Measurements from ENCODE around the gene HPSE. TPM values are rescaled to one million over a fixed set of nuclear protein-coding genes. Genes with fewer than 3 reads are reported as not detected.
A peak's percentile ranks its signal among the peaks of the same experiment; 100 is the strongest.

The HPSE gene
- total RNA-seq: 10 to 100 TPM; 13.1 to 17.4 TPM

- ATAC-seq (peak; percentile 89 to 92), DNase-seq (ENCODE audit: low spot score in 2 of 2) (peak; percentile 59 to 64)
- peak within 1 kb of the TSS; percentile 48 to 81 for H3K27ac Mint-ChIP-seq
- H3K9me3 Mint-ChIP-seq: peaks cover 0 to 13% of the 10 kb centered on the region in 2 donors
- H3K36me3 Mint-ChIP-seq: peaks cover 8 to 24% of the 10 kb centered on the region in 2 donors
Measured at GRCh38 chr4:83334425-83335241, at the start of gene HPSE. Gene HPSE (minus strand): TSS chr4:83334848. CDS start chr4:83334782, 66 bp downstream.

DNA sequence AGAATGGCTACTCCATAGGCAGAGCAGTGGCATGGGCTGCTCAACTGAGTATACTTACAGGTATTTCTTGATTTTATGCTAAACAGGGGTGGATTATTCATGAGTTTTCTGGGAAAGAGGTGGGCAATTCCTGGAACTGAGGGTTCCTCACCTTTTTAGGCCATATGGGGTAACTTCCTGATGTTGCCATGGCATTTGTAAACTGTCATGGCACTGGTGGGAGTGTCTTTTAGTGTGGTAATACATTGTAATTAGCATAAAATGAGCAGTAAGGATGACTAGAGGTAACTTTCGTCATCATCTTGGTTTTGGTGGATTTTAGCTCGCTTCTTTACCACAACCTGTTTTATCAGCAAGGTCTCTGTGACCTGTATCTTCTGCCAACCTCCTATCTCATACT, 48.2 kb upstream of the HPSE start:
- ATAC-seq (no peak), DNase-seq (ENCODE audit: low spot score in 2 of 2) (no peak)
- Mint-ChIP-seq H3K36me3 (peaks cover 13% of the 10 kb centered on the region in 2 donors), H3K9me3 (peaks cover 8 to 19% of the 10 kb centered on the region in 2 donors), H3K27ac (no peak overlapping the region)

DNA sequence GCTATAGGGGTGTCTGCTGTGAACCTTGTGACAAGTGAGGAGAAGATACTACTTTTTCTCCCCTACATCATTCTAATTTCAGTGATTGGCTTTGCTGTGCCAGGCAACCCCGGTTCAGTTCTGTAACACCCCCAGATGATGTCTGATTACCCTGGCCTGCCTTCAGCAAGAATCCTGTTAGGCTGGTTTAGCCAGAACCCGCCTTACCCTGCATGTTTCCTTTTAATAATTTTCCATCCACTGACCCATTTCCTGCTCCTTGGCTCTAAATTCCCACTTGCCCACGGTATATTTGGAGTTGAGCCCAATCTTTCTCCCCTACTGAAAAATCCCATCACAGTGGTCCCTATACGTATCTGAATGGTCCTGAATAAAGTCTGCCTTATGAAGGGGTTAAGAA, 46.5 kb upstream of the HPSE start:
- no peak for DNase-seq (ENCODE audit: low spot score in 2 of 2)
- Mint-ChIP-seq H3K36me3 (peaks cover 25% of the 10 kb centered on the region in 2 donors), H3K27ac (no peak overlapping the region), H3K9me3 (peaks cover 21 to 31% of the 10 kb centered on the region in 2 donors)
- ATAC-seq: no peak

DNA sequence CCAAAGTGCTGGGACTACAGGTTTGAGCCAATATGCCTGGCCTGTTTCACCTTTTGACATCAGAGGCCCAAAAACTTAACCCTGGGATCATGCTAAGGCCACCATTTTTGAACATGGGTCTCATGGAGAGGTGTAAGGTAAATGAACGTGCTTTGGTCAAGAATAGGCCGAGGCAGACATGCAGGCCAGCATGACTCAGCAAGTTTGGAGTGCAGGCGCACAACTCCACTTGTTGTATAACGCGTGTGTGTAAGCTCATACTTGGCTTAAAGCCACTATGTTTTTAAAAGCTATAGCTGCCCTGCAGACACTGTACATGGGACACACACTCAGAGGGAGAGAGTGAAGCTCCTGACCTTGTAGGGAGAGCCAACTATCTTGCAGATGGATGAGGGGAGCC, 43.8 kb upstream of the HPSE start:
- H3K36me3 Mint-ChIP-seq: peaks cover 25 to 28% of the 10 kb centered on the region in 2 donors
- ATAC-seq (no peak), DNase-seq (ENCODE audit: low spot score in 2 of 2) (no peak)
- peaks cover 22 to 31% of the 10 kb centered on the region in 2 donors for H3K9me3 Mint-ChIP-seq
- no peak overlapping the region for H3K27ac Mint-ChIP-seq

DNA sequence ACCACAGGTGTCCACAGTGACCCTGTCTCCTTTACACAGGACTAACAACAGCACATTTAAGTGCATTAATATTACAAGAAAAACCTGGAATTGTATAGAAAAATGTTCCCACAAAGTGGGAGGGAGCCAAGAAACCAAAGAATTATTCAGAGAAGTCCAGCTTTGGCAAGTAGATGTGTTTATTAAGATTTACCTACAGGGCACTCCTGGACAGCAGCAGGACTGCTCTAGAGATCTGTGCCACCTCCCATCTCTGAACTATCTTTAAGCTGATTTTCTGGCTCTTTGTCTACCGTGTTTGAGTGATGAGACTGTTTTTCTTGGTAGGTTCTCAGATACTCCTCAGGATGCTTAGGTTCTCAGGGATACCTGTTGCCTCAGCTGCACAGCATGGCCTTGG, 38.3 kb upstream of the HPSE start:
- H3K27ac Mint-ChIP-seq: no peak overlapping the region
- ATAC-seq: no peak

GRCh38 chr4:83371936-83372335, 37.3 kb upstream of the HPSE start:
- DNase-seq (ENCODE audit: low spot score in 2 of 2) (no peak), ATAC-seq (no peak)
- Mint-ChIP-seq H3K27ac (no peak overlapping the region), H3K36me3 (peaks cover 3 to 7% of the 10 kb centered on the region in 2 donors), H3K9me3 (peaks cover 5 to 9% of the 10 kb centered on the region in 2 donors)

More for the DNA sequence above, 38.3 kb upstream of the HPSE start:
- Mint-ChIP-seq H3K9me3 (peaks cover 15 to 18% of the 10 kb centered on the region in 2 donors), H3K36me3 (peaks cover 13 to 16% of the 10 kb centered on the region in 2 donors)
- DNase-seq (ENCODE audit: low spot score in 2 of 2): no peak

GRCh38 chr4:83371235-83371634, 36.6 kb upstream of the HPSE start:
- Mint-ChIP-seq H3K36me3 (peaks cover 0 to 3% of the 10 kb centered on the region in 2 donors), H3K27ac (no peak overlapping the region), H3K9me3 (peaks cover 2 to 6% of the 10 kb centered on the region in 2 donors)
- no peak for ATAC-seq
- no peak for DNase-seq (ENCODE audit: low spot score in 2 of 2)

- Mint-ChIP-seq H3K36me3 (no peaks in the 10 kb centered on the region), H3K9me3 (no peaks in the 10 kb centered on the region), H3K27ac (no peak overlapping the region)
- ATAC-seq: peak in 1 of 2 donors; percentile 24
- no peak for DNase-seq (ENCODE audit: low spot score in 2 of 2)
Measured at GRCh38 chr4:83370640-83370906, 35.9 kb upstream of the HPSE start.

- Mint-ChIP-seq H3K27ac (no peak overlapping the region), H3K9me3 (no peaks in the 10 kb centered on the region), H3K36me3 (no peaks in the 10 kb centered on the region)
- ATAC-seq (no peak), DNase-seq (ENCODE audit: low spot score in 2 of 2) (no peak)
Measured at GRCh38 chr4:83369831-83370639, 35.4 kb upstream of the HPSE start.

DNA sequence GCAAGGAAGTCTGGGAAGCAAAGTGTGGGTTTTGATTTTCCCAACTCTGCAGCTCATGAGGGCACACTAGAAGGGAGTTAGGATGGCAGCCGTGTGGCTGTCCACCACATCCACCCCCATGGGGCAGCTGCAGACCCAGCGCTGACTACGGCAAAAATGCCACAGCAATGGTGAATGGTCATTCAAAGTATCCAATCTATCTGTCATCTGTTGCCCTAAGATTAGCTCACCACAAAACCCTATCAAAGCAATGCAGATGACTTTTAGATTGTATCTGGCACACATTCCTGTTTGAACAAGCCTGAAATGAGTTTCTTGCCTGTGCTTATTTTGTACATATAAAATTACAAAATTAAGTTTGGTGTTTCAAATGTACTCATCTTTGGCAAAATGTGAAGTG, 29.7 kb upstream of the HPSE start:
- H3K9me3 Mint-ChIP-seq: no peaks in the 10 kb centered on the region
- no peaks in the 10 kb centered on the region for H3K36me3 Mint-ChIP-seq
- H3K27ac Mint-ChIP-seq: no peak overlapping the region
- DNase-seq (ENCODE audit: low spot score in 2 of 2): no peak
- ATAC-seq: no peak

DNA sequence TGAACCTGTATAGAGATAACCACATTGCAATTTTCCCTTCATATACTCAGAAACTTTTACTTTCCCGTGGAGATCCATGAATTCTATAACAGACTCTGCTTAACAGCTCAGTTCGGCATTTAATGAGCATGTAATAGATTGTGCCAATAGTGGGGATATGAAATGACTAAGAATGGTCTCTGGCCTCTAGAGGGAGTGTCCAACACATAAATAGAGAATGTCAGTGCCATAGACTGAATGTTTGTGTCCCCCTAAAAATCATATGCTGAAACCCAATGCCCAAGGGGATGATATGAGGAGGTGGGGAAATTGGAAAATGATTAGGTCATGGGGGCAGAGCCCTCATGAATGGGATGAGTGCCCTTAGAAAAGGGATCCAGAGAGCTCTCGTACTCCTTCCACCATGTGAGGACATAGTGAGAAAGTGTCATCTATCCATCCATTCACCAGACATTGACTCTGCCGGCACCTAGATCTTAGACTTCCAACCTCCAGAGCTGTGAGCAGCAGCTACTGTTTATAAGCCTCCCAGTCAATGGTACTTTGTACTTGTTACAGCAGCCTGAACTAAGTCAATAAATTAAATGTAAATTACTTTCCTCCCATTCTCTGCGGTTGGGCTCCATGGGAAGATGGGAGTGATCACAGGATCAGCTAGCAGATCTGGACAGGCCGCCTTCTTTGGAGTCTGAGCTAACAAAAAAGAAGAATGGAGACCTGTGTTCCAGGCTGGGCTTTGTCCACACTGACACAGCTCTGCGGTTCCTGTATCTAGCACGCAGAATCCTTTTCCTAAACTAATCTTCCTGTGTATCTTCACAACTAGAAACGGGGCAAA, 28.1 kb upstream of the HPSE start:
- DNase-seq (ENCODE audit: low spot score in 2 of 2) (no peak), ATAC-seq (no peak)
- H3K9me3 Mint-ChIP-seq: no peaks in the 10 kb centered on the region
- no peak overlapping the region for H3K27ac Mint-ChIP-seq
- H3K36me3 Mint-ChIP-seq: no peaks in the 10 kb centered on the region

- H3K36me3 Mint-ChIP-seq: no peaks in the 10 kb centered on the region
- DNase-seq (ENCODE audit: low spot score in 2 of 2): no peak
- ATAC-seq: no peak
- H3K9me3 Mint-ChIP-seq: no peaks in the 10 kb centered on the region
- H3K27ac Mint-ChIP-seq: no peak overlapping the region
Measured at GRCh38 chr4:83361416-83362103, 26.9 kb upstream of the HPSE start.

DNA sequence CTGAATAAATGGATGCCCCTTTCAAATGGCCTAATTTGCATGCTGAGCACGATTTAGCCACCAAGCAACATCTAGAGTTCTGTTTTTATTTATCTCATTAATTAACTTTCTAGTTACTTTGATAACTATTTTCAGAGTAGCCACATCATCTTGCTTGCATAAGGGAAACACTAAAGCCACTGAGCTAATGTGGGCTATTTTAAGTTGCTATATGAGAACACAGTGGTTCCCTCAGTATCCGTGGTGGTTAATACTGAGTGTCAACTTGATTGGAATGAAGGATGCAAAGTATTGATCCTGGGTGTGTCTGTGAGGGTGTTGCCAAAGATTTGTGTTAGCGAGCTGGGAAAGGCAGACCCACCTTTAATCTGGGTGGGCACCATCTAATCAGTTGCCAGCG, 25.4 kb upstream of the HPSE start:
- peaks cover 0 to 10% of the 10 kb centered on the region in 2 donors for H3K36me3 Mint-ChIP-seq
- no peak overlapping the region for H3K27ac Mint-ChIP-seq
- ATAC-seq: no peak
- DNase-seq (ENCODE audit: low spot score in 2 of 2): no peak
- H3K9me3 Mint-ChIP-seq: peaks cover 0 to 5% of the 10 kb centered on the region in 2 donors

GRCh38 chr4:83358410-83358809, 23.8 kb upstream of the HPSE start:
- peaks cover 0 to 26% of the 10 kb centered on the region in 2 donors for H3K36me3 Mint-ChIP-seq

GRCh38 chr4:83356899-83357661, 22.4 kb upstream of the HPSE start:
- Mint-ChIP-seq H3K9me3 (peaks cover 0 to 23% of the 10 kb centered on the region in 2 donors), H3K36me3 (peaks cover 0 to 30% of the 10 kb centered on the region in 2 donors), H3K27ac (peak overlapping the region; percentile 66 to 94)
- DNase-seq (ENCODE audit: low spot score in 2 of 2) (peak in 1 of 2 donors; percentile 32), ATAC-seq (peak; percentile 96 to 97)

More at GRCh38 chr4:83358410-83358809, 23.8 kb upstream of the HPSE start:
- DNase-seq (ENCODE audit: low spot score in 2 of 2) (no peak), ATAC-seq (no peak)
- peaks cover 0 to 19% of the 10 kb centered on the region in 2 donors for H3K9me3 Mint-ChIP-seq
- H3K27ac Mint-ChIP-seq: no peak overlapping the region

Measured in activated naive CD4-positive, alpha-beta T cell treated with anti-CD3 and anti-CD28 coated beads, Interleukin-2, amount 50 U/mL, for 72 hours (primary cell).